Right ventricle myocardium superior (tissue), 1 donor: Measurements from ENCODE around the gene SRGAP2C. TPM values are rescaled to one million over a fixed set of nuclear protein-coding genes. Genes with fewer than 3 reads are reported as not detected.
A peak's percentile ranks its signal among the peaks of the same experiment; 100 is the strongest.
"Not testable (repeated sequence)": the region's sequence is repeated elsewhere in the genome, so short reads cannot be mapped to it uniquely, and the experiment has no call there.

Source experiments
- ATAC-seq: fragments of 200-7000 bp; cut with Tn5 transposase; one replicate; pipeline ENCODE4 v1.9.1; 2020; ENCODE audit warnings: mild to moderate bottlenecking; ENCODE audit not compliant: poor library complexity
- DNase-seq: peaks from one replicate; pipeline ENCODE4 v3.0.0-alpha.2; 2020
- intact Hi-C: fragments of 100-400 bp; cut with DNase I; formaldehyde crosslinking; loops from one replicate; pipeline ENCODE4 v1.11.2; 2022
- total RNA-seq: library from RNA; stranded (reverse); fragmentation: NEBNext Ultra II Directional; extraction: Animal tissue kit (Norgen Biotek cat#: 25700); gene quantifications from one replicate; pipeline ENCODE4 v1.2.1, GENCODE V29; 2021
- donor health status: DM: no; HTN: yes; CAD: no; lungs with severe emphysema.

The SRGAP2C gene
- total RNA-seq, 1 donor from 2014 or later, result 10.8 TPM

- intact Hi-C loops, DNase-seq, ATAC-seq: not testable (repeated sequence)
Observed at GRCh38 chr1:121215699-121216417, 31.1 kb downstream of the SRGAP2C start.

GRCh38 chr1:121216676-121217075 is 31.9 kb downstream of the SRGAP2C start:
- ATAC-seq, intact Hi-C loops, DNase-seq: not testable (repeated sequence)

GRCh38 chr1:121221770-121222169 is 37.0 kb downstream of the SRGAP2C start:
- DNase-seq, intact Hi-C loops, ATAC-seq: not testable (repeated sequence)

- DNase-seq, intact Hi-C loops: not testable (repeated sequence)
- ATAC-seq, result peak; percentile 80
Observed at GRCh38 chr1:121224714-121225113, 39.9 kb downstream of the SRGAP2C start.

- DNase-seq, intact Hi-C loops, ATAC-seq: not testable (repeated sequence)
Observed at GRCh38 chr1:121226295-121226904, 41.6 kb downstream of the SRGAP2C start.

GRCh38 chr1:121226925-121227324 is 42.1 kb downstream of the SRGAP2C start:
- intact Hi-C loops, DNase-seq, ATAC-seq: not testable (repeated sequence)

GRCh38 chr1:121227544-121228330 is 43.0 kb downstream of the SRGAP2C start:
- intact Hi-C loops, DNase-seq: not testable (repeated sequence)
- ATAC-seq, result peak; percentile 58

- ATAC-seq, intact Hi-C loops, DNase-seq: not testable (repeated sequence)
Observed at GRCh38 chr1:121230636-121231035, 45.9 kb downstream of the SRGAP2C start.

- intact Hi-C loops, ATAC-seq, DNase-seq: not testable (repeated sequence)
Observed at GRCh38 chr1:121232445-121233125, 47.8 kb downstream of the SRGAP2C start.

GRCh38 chr1:121234090-121234759 is 49.5 kb downstream of the SRGAP2C start:
- DNase-seq, ATAC-seq, intact Hi-C loops: not testable (repeated sequence)

GRCh38 chr1:121238384-121238783 is 53.6 kb downstream of the SRGAP2C start:
- DNase-seq, intact Hi-C loops, ATAC-seq: not testable (repeated sequence)

- intact Hi-C loops, result not testable (repeated sequence)
Observed at GRCh38 chr1:121243913-121244312, 59.1 kb downstream of the SRGAP2C start.

GRCh38 chr1:121246399-121246798 is 61.6 kb downstream of the SRGAP2C start:
- DNase-seq, ATAC-seq, intact Hi-C loops: not testable (repeated sequence)

More at GRCh38 chr1:121243913-121244312, 59.1 kb downstream of the SRGAP2C start:
- not testable (repeated sequence) for DNase-seq, ATAC-seq

- intact Hi-C loops, DNase-seq, ATAC-seq: not testable (repeated sequence)
Observed at GRCh38 chr1:121252656-121253055, 67.9 kb downstream of the SRGAP2C start.

- intact Hi-C loops, ATAC-seq, DNase-seq: not testable (repeated sequence)
Observed at GRCh38 chr1:121254618-121255017, 69.8 kb downstream of the SRGAP2C start.

GRCh38 chr1:121257632-121258031 is 72.9 kb downstream of the SRGAP2C start:
- ATAC-seq, result not testable (repeated sequence)

GRCh38 chr1:121258134-121258533 is 73.4 kb downstream of the SRGAP2C start:
- intact Hi-C loops, ATAC-seq, DNase-seq: not testable (repeated sequence)

More at GRCh38 chr1:121257632-121258031, 72.9 kb downstream of the SRGAP2C start:
- DNase-seq, intact Hi-C loops: not testable (repeated sequence)

GRCh38 chr1:121260205-121260604 is 75.4 kb downstream of the SRGAP2C start:
- intact Hi-C loops, DNase-seq, ATAC-seq: not testable (repeated sequence)
